ENCODE measurements around the gene CDH13. TPM values are rescaled to one million over a fixed set of nuclear protein-coding genes. Genes with fewer than 3 reads are reported as not detected.

The CDH13 gene
- total RNA-seq, 4 donors from 2014 or later: 12.5 to 35.9 (median 22.1) TPM

GRCh38 chr16:83266848-83267553 lies 640.2 kb downstream of the CDH13 start:
- TF ChIP-seq CTCF (IDR thresholded peaks at IDR 0.05): no peak
- ATAC-seq (ENCODE audit: low FRiP score) (no peak), DNase-seq (ENCODE audit: low spot score) (no peak)

GRCh38 chr16:83268169-83268568 lies 641.4 kb downstream of the CDH13 start:
- no peak for ATAC-seq (ENCODE audit: low FRiP score)

GRCh38 chr16:83269048-83269447 lies 642.3 kb downstream of the CDH13 start:
- no peak for TF ChIP-seq CTCF (IDR thresholded peaks at IDR 0.05)
- DNase-seq (ENCODE audit: low spot score) (no peak), ATAC-seq (ENCODE audit: low FRiP score) (no peak)

More at GRCh38 chr16:83268169-83268568, 641.4 kb downstream of the CDH13 start:
- no peak for TF ChIP-seq CTCF (IDR thresholded peaks at IDR 0.05)
- DNase-seq (ENCODE audit: low spot score): no peak

- DNase-seq (ENCODE audit: low spot score): no peak
- no peak for ATAC-seq (ENCODE audit: low FRiP score)
- no peak for TF ChIP-seq CTCF (IDR thresholded peaks at IDR 0.05)
Measured at GRCh38 chr16:83269541-83269940, 642.8 kb downstream of the CDH13 start.

GRCh38 chr16:83270061-83270460 lies 643.3 kb downstream of the CDH13 start:
- ATAC-seq (ENCODE audit: low FRiP score) (no peak), DNase-seq (ENCODE audit: low spot score) (no peak)
- TF ChIP-seq CTCF (IDR thresholded peaks at IDR 0.05): no peak

- ATAC-seq (ENCODE audit: low FRiP score) (no peak), DNase-seq (ENCODE audit: low spot score) (no peak)
- no peak for TF ChIP-seq CTCF (IDR thresholded peaks at IDR 0.05)
Measured at GRCh38 chr16:83270640-83271039, 643.9 kb downstream of the CDH13 start.

- ATAC-seq (ENCODE audit: low FRiP score) (no peak), DNase-seq (ENCODE audit: low spot score) (no peak)
- no peak for TF ChIP-seq CTCF (IDR thresholded peaks at IDR 0.05)
Measured at GRCh38 chr16:83271123-83271522, 644.4 kb downstream of the CDH13 start.
